Measurements from ENCODE around the gene OTUB2. TPM values are rescaled to one million over a fixed set of nuclear protein-coding genes. Genes with fewer than 3 reads are reported as not detected.

OTUB2 gene
- total RNA-seq, 1 experiment from 2014 or later, result 0.55 TPM

- no peak overlapping the region for H3K4me3 ChIP-seq
- no peaks in the 10 kb centered on the region for H3K4me1 ChIP-seq (replicated peaks; ENCODE audit: insufficient read depth)
- H3F3A ChIP-seq (ENCODE audit: insufficient read depth, low read depth), result no peaks in the 10 kb centered on the region
- H3K27ac ChIP-seq, result no peak overlapping the region
- H3K79me2 ChIP-seq (ENCODE audit: low read depth), result no peaks in the 10 kb centered on the region
- no peaks in the 10 kb centered on the region for H3K9me3 ChIP-seq (ENCODE audit: insufficient read depth, low read depth)
- no peaks in the 10 kb centered on the region for H4K20me1 ChIP-seq (ENCODE audit: insufficient read depth)
- TF ChIP-seq CTCF (conservative IDR thresholded peaks at IDR 0.05) (no peak), EZH2 (IDR thresholded peaks at IDR 0.05; ENCODE audit: low read depth) (no peak)
- H2AFZ ChIP-seq, result no peak overlapping the region
- intact Hi-C loops (cut with micrococcal nuclease; ENCODE audit: unreplicated experiment), result no loop called here
- no peaks in the 10 kb centered on the region for H3K36me3 ChIP-seq (ENCODE audit: low read depth)
- DNase-seq, result no peak
- ChIA-PET POLR2A (ENCODE audit: unreplicated experiment) (no interaction called here), CTCF (no interaction called here)
- H3K27me3 ChIP-seq (ENCODE audit: insufficient read depth, low read depth), result no peaks in the 10 kb centered on the region
- no TSS peak for BruUV-seq (replicated peaks)
- no peak overlapping the region for H3K4me2 ChIP-seq
- H3K9me2 ChIP-seq (ENCODE audit: insufficient read depth), result no peaks in the 10 kb centered on the region
Measured at GRCh38 chr14:93999573-93999972, 26.6 kb upstream of the OTUB2 start.

- TF ChIP-seq CTCF (conservative IDR thresholded peaks at IDR 0.05) (no peak), EZH2 (IDR thresholded peaks at IDR 0.05; ENCODE audit: low read depth) (no peak)
- POLR2A ChIA-PET (ENCODE audit: unreplicated experiment), result no interaction called here
- no peaks in the 10 kb centered on the region for H3K4me1 ChIP-seq (replicated peaks; ENCODE audit: insufficient read depth)
- no peaks in the 10 kb centered on the region for H3F3A ChIP-seq (ENCODE audit: insufficient read depth, low read depth)
- no peaks in the 10 kb centered on the region for H3K9me3 ChIP-seq (ENCODE audit: insufficient read depth, low read depth)
- no peaks in the 10 kb centered on the region for H3K36me3 ChIP-seq (ENCODE audit: low read depth)
- no peak overlapping the region for H3K27ac ChIP-seq
- H4K20me1 ChIP-seq (ENCODE audit: insufficient read depth), result no peaks in the 10 kb centered on the region
- H3K9me2 ChIP-seq (ENCODE audit: insufficient read depth), result no peaks in the 10 kb centered on the region
- no peak overlapping the region for H2AFZ ChIP-seq
- H3K79me2 ChIP-seq (ENCODE audit: low read depth), result no peaks in the 10 kb centered on the region
- intact Hi-C loops (cut with micrococcal nuclease; ENCODE audit: unreplicated experiment), result no loop called here
- no TSS peak for BruUV-seq (replicated peaks)
- H3K4me2 ChIP-seq, result no peak overlapping the region
- no peak for DNase-seq
- no peaks in the 10 kb centered on the region for H3K27me3 ChIP-seq (ENCODE audit: insufficient read depth, low read depth)
- no peak overlapping the region for H3K4me3 ChIP-seq
- CTCF ChIA-PET, result no interaction called here
Measured at GRCh38 chr14:94000267-94000666, 25.9 kb upstream of the OTUB2 start.

- CTCF ChIA-PET, result no interaction called here
- H3K9me2 ChIP-seq (ENCODE audit: insufficient read depth), result no peaks in the 10 kb centered on the region
- no TSS peak for BruUV-seq (replicated peaks)
- no peaks in the 10 kb centered on the region for H4K20me1 ChIP-seq (ENCODE audit: insufficient read depth)
- H3K4me2 ChIP-seq, result no peak overlapping the region
- no peak overlapping the region for H3K27ac ChIP-seq
- H3K4me1 ChIP-seq (replicated peaks; ENCODE audit: insufficient read depth), result no peaks in the 10 kb centered on the region
- H2AFZ ChIP-seq, result no peak overlapping the region
- H3F3A ChIP-seq (ENCODE audit: insufficient read depth, low read depth), result no peaks in the 10 kb centered on the region
- no peaks in the 10 kb centered on the region for H3K27me3 ChIP-seq (ENCODE audit: insufficient read depth, low read depth)
- H3K79me2 ChIP-seq (ENCODE audit: low read depth), result no peaks in the 10 kb centered on the region
- POLR2A ChIA-PET (ENCODE audit: unreplicated experiment), result no interaction called here
- H3K4me3 ChIP-seq, result no peak overlapping the region
- no peak for DNase-seq
- TF ChIP-seq CTCF (conservative IDR thresholded peaks at IDR 0.05) (no peak), EZH2 (IDR thresholded peaks at IDR 0.05; ENCODE audit: low read depth) (no peak)
- intact Hi-C loops (cut with micrococcal nuclease; ENCODE audit: unreplicated experiment), result loop anchor here (1.0 kb wide), 1 partner anchor 62 kb away; no protein-coding TSS in a partner anchor
- no peaks in the 10 kb centered on the region for H3K9me3 ChIP-seq (ENCODE audit: insufficient read depth, low read depth)
- no peaks in the 10 kb centered on the region for H3K36me3 ChIP-seq (ENCODE audit: low read depth)
Measured at GRCh38 chr14:94001016-94001415, 25.1 kb upstream of the OTUB2 start.
